ENCODE data around the gene ACTN1.

GRCh38 chr14:68965261-68965761 lies 13.8 kb downstream of the ACTN1 start:
- no peak for TF ChIP-seq CTCF (IDR thresholded peaks at IDR 0.05)
- no peak for TF ChIP-seq POLR2A (IDR thresholded peaks at IDR 0.05)
